ENCODE data around the gene ITGA11.

GRCh38 chr15:68268405-68268804 lies 163.6 kb downstream of the ITGA11 start:
- TF ChIP-seq CTCF (IDR thresholded peaks at IDR 0.05) (no peak), POLR2A (IDR thresholded peaks at IDR 0.05) (no peak), POLR2AphosphoS5 (IDR thresholded peaks at IDR 0.05) (no peak), EP300 (IDR thresholded peaks at IDR 0.05) (no peak)

Measured in stomach (tissue), 4 donors.